Measurements from ENCODE around the gene DPM2. TPM values are rescaled to one million over a fixed set of nuclear protein-coding genes. Genes with fewer than 3 reads are reported as not detected.
A peak's percentile ranks its signal among the peaks of the same experiment; 100 is the strongest.

The DPM2 gene, protein sequence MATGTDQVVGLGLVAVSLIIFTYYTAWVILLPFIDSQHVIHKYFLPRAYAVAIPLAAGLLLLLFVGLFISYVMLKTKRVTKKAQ
- 10 to 100 TPM; 23.3 to 26.2 TPM for total RNA-seq
- total RNA-seq, result 14.9 to 28.6 reads per million in 2 donors

GRCh38 chr9:127937388-127938297 lies at the start of gene DPM2:
Gene DPM2, minus strand, starts transcription at chr9:127937854. Its CDS starts 34 bp downstream, at chr9:127937820.
- peak; percentile 94 for ATAC-seq
- Mint-ChIP-seq H3K4me1 (peaks cover 37% of the 10 kb centered on the region), H3K36me3 (ENCODE audit: low read depth) (peaks cover 3% of the 10 kb centered on the region), H3K27me3 (no peaks in the 10 kb centered on the region), H3K4me3 (peak within 1 kb of the TSS; percentile 99), H3K27ac (peak within 1 kb of the TSS; percentile 95)
- peak; percentile 77 to 83 (median 80) for DNase-seq
- H3K9me3 ChIP-seq (ENCODE audit: control insufficient read depth, low read length, poor library complexity, severe bottlenecking), result no peaks in the 10 kb centered on the region

DNA sequence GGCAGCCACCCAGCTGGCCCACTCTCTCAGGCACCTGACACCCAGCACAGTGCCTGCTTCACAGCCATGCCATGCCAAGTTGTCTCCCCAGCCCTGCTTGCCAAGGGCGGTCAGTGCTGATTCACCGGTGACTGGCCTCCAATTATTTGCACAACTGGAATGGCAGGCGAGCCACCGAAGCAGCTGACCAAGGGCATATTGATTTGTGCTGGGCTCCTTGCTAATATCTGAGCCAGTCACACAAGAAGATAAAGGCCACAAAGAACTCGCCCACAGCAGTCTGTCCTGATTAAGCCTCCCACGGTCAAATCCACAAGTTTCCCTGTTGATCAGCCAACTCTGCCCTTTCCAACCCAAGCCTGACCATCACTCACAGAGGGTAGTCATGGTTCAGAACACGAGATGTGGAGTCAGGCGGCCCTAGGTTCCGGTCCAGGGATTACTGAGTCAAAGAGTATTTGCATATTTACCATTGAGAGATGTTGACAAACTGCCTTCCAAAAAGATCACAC lies 49.5 kb upstream of the DPM2 start:
- H3K9me3 ChIP-seq (ENCODE audit: control insufficient read depth, low read length, poor library complexity, severe bottlenecking), result no peaks in the 10 kb centered on the region
- Mint-ChIP-seq H3K27ac (no peak overlapping the region), H3K4me1 (peaks cover 31% of the 10 kb centered on the region), H3K27me3 (no peaks in the 10 kb centered on the region), H3K4me3 (no peak overlapping the region), H3K36me3 (ENCODE audit: low read depth) (no peaks in the 10 kb centered on the region)
- ATAC-seq (peak; percentile 12), DNase-seq (no peak)

- Mint-ChIP-seq H3K36me3 (ENCODE audit: low read depth) (no peaks in the 10 kb centered on the region), H3K27ac (no peak overlapping the region), H3K27me3 (no peaks in the 10 kb centered on the region), H3K4me1 (peaks cover 29% of the 10 kb centered on the region), H3K4me3 (no peak overlapping the region)
- ATAC-seq (no peak), DNase-seq (no peak)
- H3K9me3 ChIP-seq (ENCODE audit: control insufficient read depth, low read length, poor library complexity, severe bottlenecking), result no peaks in the 10 kb centered on the region
These were observed 47.4 kb upstream of the DPM2 start for GRCh38 chr9:127985011-127985410.

- Mint-ChIP-seq H3K36me3 (ENCODE audit: low read depth) (peaks cover 5% of the 10 kb centered on the region), H3K4me1 (peaks cover 26% of the 10 kb centered on the region), H3K27ac (peak overlapping the region; percentile 53), H3K4me3 (no peak overlapping the region), H3K27me3 (no peaks in the 10 kb centered on the region)
- H3K9me3 ChIP-seq (ENCODE audit: control insufficient read depth, low read length, poor library complexity, severe bottlenecking), result no peaks in the 10 kb centered on the region
- ATAC-seq (no peak), DNase-seq (no peak)
These were observed 46.2 kb upstream of the DPM2 start for GRCh38 chr9:127983847-127984289.

- Mint-ChIP-seq H3K36me3 (ENCODE audit: low read depth) (peaks cover 5% of the 10 kb centered on the region), H3K27ac (peak overlapping the region; percentile 53), H3K4me3 (no peak overlapping the region), H3K4me1 (peaks cover 27% of the 10 kb centered on the region), H3K27me3 (no peaks in the 10 kb centered on the region)
- H3K9me3 ChIP-seq (ENCODE audit: control insufficient read depth, low read length, poor library complexity, severe bottlenecking), result no peaks in the 10 kb centered on the region
- DNase-seq (no peak), ATAC-seq (no peak)
These were observed 45.3 kb upstream of the DPM2 start for GRCh38 chr9:127982912-127983311.

GRCh38 chr9:127981559-127982121 lies 44.0 kb upstream of the DPM2 start:
- H3K9me3 ChIP-seq (ENCODE audit: control insufficient read depth, low read length, poor library complexity, severe bottlenecking), result no peaks in the 10 kb centered on the region
- peak overlapping the region; percentile 59 for H3K27ac Mint-ChIP-seq
- peaks cover 5% of the 10 kb centered on the region for H3K36me3 Mint-ChIP-seq (ENCODE audit: low read depth)
- peak overlapping the region; percentile 90 for H3K4me3 Mint-ChIP-seq
- H3K27me3 Mint-ChIP-seq, result no peaks in the 10 kb centered on the region
- no peak for ATAC-seq
- DNase-seq, result no peak
- peaks cover 25% of the 10 kb centered on the region for H3K4me1 Mint-ChIP-seq

GRCh38 chr9:127980706-127981558 lies 43.3 kb upstream of the DPM2 start, which contains the start of gene EEIG1:
Gene EEIG1, minus strand, starts transcription at chr9:127980989. Its CDS starts 852 bp downstream, at chr9:127980137.
- peak; percentile 97 to 98 (median 98) for DNase-seq
- peaks cover 30% of the 10 kb centered on the region for H3K4me1 Mint-ChIP-seq
- H3K36me3 Mint-ChIP-seq (ENCODE audit: low read depth), result peaks cover 5% of the 10 kb centered on the region
- peak; percentile 87 for ATAC-seq
- H3K9me3 ChIP-seq (ENCODE audit: control insufficient read depth, low read length, poor library complexity, severe bottlenecking), result no peaks in the 10 kb centered on the region
- peak within 1 kb of the TSS; percentile 97 for H3K4me3 Mint-ChIP-seq
- no peaks in the 10 kb centered on the region for H3K27me3 Mint-ChIP-seq
- peak within 1 kb of the TSS; percentile 99 for H3K27ac Mint-ChIP-seq

- DNase-seq (peak; percentile 40 to 62 (median 60)), ATAC-seq (peak; percentile 31)
- H3K9me3 ChIP-seq (ENCODE audit: control insufficient read depth, low read length, poor library complexity, severe bottlenecking), result no peaks in the 10 kb centered on the region
- no peaks in the 10 kb centered on the region for H3K27me3 Mint-ChIP-seq
- H3K36me3 Mint-ChIP-seq (ENCODE audit: low read depth), result peaks cover 5% of the 10 kb centered on the region
- peaks cover 36% of the 10 kb centered on the region for H3K4me1 Mint-ChIP-seq
- peak overlapping the region; percentile 99 for H3K27ac Mint-ChIP-seq
- H3K4me3 Mint-ChIP-seq, result peak overlapping the region; percentile 97
These were observed 42.5 kb upstream of the DPM2 start for GRCh38 chr9:127980060-127980705.

DNA sequence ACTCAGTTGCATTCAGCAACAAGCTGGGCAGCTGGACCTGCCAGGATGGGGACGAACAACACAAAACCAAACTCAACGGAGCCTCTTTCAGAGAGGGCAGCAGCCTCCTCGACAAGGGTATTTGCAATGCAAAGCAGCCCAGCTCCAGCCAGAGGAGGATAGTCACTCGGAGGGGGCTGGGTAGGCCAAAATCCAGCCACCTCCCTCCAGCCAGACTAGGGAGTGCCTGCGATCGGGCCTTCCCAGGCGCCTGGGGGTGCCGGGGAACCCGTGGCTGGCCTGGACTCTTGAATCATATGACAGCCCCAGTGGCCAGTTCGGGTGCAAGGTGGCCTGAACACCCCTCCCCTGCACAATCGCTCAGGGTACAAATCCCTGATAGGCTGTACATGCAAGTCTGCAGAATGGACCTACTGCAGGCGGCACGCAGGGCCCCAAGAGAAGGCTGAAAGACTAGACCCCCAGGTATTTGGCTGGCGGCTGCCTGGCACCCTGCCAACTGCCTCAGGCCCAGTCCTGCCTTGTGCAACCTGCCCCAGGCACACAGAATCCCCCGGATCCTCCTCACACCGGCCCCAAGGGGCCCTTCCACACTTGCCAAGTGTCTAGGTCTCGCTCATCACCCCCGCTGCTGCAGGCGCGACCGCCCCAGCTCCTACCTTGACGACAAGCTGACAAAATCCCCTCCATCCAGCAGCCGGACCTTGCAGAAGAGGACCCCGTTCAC lies 41.8 kb upstream of the DPM2 start:
- peaks cover 5% of the 10 kb centered on the region for H3K36me3 Mint-ChIP-seq (ENCODE audit: low read depth)
- H3K27ac Mint-ChIP-seq, result peak overlapping the region; percentile 99
- no peak for DNase-seq
- no peaks in the 10 kb centered on the region for H3K27me3 Mint-ChIP-seq
- peaks cover 37% of the 10 kb centered on the region for H3K4me1 Mint-ChIP-seq
- ATAC-seq, result no peak
- no peaks in the 10 kb centered on the region for H3K9me3 ChIP-seq (ENCODE audit: control insufficient read depth, low read length, poor library complexity, severe bottlenecking)
- peak overlapping the region; percentile 97 for H3K4me3 Mint-ChIP-seq

DNA sequence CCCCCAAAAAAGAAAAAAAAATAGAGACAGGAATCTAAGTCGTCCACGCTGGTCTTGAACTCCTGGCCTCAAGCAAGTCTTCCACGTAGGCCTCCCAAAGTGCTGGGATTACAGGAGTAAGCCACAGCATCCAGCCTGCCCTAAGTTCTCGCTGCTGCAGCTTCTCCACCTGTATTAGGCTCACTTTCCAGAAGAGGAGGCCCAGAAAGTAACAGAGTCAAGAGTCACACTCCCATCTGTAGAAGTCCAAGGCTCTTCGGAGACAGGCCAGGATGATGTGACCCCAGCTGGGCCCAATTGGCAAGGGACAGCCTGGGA lies 41.3 kb upstream of the DPM2 start:
- DNase-seq (no peak), ATAC-seq (no peak)
- H3K4me1 Mint-ChIP-seq, result peaks cover 42% of the 10 kb centered on the region
- peak overlapping the region; percentile 97 for H3K4me3 Mint-ChIP-seq
- no peaks in the 10 kb centered on the region for H3K27me3 Mint-ChIP-seq
- peaks cover 5% of the 10 kb centered on the region for H3K36me3 Mint-ChIP-seq (ENCODE audit: low read depth)
- peak overlapping the region; percentile 99 for H3K27ac Mint-ChIP-seq
- no peaks in the 10 kb centered on the region for H3K9me3 ChIP-seq (ENCODE audit: control insufficient read depth, low read length, poor library complexity, severe bottlenecking)

- H3K4me1 Mint-ChIP-seq, result peaks cover 47% of the 10 kb centered on the region
- ATAC-seq (no peak), DNase-seq (no peak)
- no peaks in the 10 kb centered on the region for H3K9me3 ChIP-seq (ENCODE audit: control insufficient read depth, low read length, poor library complexity, severe bottlenecking)
- peaks cover 5% of the 10 kb centered on the region for H3K36me3 Mint-ChIP-seq (ENCODE audit: low read depth)
- H3K27ac Mint-ChIP-seq, result peak overlapping the region; percentile 99
- peak overlapping the region; percentile 97 for H3K4me3 Mint-ChIP-seq
- H3K27me3 Mint-ChIP-seq, result no peaks in the 10 kb centered on the region
These were observed 40.4 kb upstream of the DPM2 start for GRCh38 chr9:127977884-127978647.
